GM18502 (cell line): ENCODE data around the gene CDC14B.

Experiments
- ATAC-seq: cut with Tn5 transposase; IDR thresholded peaks from one replicate; pipeline ENCODE4 v1.9.1; 2021; ENCODE audit warnings: mild to moderate bottlenecking; ENCODE audit not compliant: unreplicated experiment, poor library complexity

Gene CDC14B

DNA sequence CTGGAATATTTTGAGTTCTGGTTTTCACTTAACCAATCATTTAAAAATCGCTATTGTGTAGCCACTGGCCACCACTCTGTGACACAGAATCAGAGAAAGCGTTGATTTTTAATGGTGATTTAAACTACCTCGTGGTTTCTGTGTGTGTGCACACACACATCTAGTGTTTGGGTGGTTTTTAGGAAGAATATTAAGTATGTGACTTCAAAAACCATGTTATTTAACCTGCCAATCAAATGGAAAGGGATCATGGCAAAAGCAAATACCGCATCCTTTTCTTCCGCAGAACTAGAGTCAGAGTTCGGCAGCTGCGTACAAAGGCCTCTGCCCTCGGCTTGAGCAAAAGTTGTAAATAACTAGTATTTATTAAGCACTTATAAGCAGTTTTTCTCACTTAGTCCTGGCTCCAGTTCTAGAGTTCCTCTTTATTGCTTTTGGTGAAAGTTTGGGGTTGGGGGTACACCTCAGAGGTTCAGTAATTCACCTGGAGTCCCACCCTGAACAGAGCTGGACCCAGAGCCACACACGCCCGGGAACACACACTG is 129.0 kb downstream of the CDC14B start:
- no peak for ATAC-seq

DNA sequence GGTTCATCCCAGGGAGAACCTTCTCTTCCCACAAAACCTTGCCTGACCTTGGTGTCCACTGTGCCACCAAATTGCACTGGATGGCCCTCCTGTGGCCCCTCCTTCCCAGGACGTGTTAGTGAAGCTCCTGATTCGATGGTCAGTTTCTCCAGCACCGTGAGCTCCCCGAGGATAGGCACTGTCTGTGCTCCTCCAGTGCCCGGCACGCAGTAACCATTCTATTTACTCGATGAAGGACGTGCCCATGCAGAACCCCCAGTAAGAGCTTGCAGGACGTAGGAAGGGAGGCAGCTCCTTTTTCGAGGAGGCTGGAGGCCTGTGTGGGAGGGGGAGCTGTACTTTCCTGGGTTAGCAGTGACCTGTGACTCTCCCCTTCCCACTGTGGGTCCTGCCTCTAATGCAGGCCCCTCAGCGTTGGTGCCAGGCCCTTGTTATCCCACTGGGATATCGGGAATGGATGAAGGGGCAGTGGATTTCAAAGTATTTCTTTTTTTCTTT is 130.1 kb downstream of the CDC14B start:
- ATAC-seq = no peak

DNA sequence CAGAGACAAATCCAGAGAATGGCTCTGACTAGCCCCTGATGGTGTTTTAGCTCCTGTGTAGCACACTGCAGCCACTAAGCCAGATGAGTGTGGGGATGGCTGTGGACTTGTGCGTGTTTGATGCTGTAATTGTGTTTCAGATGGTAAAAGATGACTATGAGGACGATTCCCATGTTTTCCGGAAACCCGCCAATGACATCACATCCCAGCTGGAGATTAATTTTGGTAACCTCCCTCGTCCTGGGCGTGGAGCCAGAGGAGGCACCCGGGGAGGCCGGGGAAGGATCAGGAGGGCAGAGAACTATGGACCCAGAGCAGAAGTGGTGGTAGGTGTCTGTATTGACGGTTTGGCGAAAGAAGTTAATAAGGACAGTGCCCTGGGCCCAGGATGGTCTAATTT is 131.7 kb downstream of the CDC14B start:
- no peak for ATAC-seq

DNA sequence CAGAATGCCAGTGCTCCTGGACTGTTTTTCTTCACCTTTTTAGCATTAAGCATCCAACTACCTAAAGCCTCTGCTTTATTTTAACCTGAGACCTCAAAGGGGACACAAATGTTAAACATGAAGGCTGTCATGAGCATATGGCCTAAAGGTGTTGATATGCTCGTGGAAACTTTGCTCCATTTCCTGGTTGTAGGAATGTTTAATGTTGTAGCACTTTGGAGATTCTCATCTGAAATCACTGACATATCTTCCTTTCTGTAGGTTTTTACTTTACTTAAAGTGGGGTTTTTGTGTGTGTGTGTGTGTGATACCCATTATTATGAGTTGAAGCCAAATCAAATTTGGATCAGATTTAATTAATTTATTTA is 132.6 kb downstream of the CDC14B start:
- no peak for ATAC-seq

DNA sequence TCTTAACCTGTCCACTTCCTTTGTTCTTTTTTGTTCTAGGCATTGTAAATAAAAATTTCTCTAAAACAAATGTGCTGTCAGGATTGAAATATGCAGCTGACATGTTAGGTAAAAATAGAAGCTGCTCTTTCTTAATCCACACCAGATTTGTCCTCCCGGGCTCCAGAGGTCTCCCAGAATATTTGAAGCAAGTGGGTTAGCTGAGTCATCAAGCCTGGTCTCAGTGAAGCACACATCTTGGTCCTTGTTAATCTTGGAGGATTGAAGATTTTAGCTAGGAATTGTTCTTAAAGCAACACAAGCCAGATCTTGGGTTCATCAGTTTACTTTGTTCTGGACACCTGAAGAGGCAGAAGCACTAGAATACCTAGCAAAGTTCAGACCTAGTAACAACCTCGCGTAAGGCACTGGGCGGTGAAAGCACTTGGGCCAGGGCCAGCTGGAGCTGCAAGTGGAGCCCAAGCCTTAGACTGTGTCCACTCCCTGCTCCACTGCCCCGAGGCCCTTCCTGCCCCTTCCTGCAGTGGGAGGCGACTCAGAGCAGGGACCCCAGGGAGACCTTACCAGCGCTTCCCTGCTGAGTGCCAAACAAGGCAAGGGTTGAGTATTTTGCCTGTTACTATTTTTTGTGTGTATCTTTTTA is 133.1 kb downstream of the CDC14B start:
- no peak for ATAC-seq

DNA sequence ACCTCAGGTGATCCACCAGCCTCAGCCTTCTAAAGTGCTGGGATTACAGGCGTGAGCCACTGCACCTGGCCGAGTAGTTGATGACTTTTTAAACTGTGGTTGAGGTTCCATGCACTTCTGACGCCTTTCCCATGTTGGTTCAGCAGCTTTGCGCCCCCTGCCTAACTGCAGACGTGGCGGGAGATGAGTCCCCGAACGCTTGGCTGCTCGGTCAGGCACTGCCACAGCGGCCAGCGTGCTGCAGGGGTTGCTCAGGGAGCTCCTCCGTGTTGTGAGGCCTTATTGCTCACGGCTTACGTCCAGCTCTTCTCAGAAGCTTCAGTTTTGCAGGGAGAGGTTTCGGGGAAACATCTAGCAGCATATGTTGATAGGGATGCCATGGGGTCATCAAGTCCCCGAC is 134.4 kb downstream of the CDC14B start:
- ATAC-seq = no peak

DNA sequence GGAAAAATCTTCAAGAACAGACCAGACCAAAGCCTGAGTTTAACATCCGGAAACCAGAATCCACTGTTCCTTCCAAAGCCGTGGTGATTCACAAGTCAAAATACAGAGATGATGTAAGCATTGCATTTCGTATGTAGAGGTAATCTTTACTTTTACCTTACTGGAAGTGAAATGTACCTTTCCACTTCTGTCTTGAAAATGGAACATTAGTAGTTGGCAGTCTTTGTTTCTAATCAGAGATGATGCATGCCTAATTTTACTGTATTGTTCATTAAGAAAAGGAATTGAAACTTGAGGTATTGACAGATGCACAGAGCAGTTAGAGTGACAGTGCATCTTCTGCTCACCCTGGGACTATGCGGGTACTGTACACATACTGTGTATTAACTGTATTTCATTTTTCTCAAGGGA is 135.1 kb downstream of the CDC14B start:
- peak; percentile 95 for ATAC-seq

DNA sequence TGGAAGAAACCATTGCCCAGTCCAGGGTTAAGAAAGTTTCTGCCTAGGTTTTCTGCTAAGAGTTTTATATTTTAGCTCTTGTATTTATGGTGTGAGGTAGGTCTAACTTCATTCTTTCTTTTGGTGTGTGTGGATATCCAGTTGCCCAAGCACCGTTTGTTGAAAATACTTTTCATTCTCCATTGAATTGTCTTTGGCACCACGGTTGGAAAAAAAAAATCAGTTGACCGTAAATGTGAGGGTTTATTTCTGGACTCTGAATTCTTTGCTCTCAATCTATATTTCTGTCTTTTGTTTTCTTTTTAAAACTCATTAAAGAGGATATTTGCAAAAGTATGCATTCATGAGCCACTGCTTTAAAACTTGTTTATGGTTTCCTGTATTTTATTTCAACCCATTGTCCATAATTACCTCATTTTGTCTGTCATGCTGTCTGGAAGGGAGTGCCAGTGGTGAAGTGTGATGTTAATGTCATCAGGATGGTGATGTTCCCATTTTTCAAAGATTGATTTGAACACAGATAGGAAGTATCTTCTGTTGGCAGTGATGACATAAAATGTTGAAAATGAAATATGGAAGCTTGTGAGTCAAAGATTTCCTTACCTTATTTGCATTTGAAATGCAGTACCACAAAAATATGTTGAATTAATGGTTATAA is 135.8 kb downstream of the CDC14B start:
- ATAC-seq = no peak

DNA sequence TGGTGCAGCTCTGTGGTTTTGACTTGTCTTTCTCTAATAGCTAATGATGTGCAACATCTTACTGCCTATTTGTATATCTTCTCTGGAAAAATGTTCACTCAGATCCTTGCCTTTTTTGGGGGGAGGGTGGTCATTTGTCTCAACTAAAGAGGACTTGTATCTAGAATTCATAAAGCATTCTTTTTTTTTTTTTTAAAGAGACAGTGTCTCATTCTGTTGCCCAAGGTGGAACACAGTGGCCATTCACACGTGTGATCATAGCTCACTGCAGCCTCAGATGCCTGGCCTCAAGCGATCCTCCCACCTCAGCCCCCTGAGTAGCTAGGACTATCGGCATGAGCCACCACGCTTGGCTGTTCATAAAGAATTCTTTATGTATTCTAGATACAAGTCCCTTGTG is 136.4 kb downstream of the CDC14B start:
- no peak for ATAC-seq

DNA sequence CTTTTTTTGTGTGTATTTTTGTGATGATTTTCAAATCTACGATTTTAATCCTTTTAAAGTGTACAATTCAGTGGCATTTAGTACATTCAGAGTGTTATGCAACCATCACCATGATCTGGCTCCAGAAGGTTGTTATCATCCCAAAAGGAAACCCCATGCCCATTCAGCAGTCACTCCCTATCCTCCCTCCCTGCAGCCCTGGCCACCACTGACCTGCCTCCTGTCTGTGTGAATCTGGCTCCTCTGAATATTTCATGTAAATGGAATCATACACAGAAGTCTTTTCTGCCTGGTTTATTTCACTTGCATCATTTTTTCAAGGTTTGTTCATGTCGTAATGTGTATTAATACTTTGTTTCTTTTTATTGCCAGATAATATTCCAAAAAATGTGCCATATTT is 137.2 kb downstream of the CDC14B start:
- ATAC-seq = no peak

DNA sequence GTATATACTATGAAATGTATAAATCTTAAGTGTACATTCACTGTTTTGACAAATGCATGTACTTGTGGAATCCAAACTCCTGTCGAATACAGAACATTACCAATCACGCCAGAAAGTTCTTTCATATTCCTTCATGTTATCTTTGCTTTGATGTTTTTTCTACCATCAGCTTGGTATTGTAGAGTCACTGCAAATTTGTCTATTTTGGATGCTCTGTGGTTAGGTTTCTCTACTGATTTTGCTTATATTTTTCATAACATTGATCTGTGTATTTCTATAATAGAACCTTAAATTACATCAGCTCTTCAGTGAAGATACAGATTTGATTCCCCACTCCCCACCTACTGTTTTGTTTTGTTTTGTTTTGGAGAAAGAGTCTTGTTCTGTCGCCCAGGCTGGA is 138.9 kb downstream of the CDC14B start:
- ATAC-seq = no peak

DNA sequence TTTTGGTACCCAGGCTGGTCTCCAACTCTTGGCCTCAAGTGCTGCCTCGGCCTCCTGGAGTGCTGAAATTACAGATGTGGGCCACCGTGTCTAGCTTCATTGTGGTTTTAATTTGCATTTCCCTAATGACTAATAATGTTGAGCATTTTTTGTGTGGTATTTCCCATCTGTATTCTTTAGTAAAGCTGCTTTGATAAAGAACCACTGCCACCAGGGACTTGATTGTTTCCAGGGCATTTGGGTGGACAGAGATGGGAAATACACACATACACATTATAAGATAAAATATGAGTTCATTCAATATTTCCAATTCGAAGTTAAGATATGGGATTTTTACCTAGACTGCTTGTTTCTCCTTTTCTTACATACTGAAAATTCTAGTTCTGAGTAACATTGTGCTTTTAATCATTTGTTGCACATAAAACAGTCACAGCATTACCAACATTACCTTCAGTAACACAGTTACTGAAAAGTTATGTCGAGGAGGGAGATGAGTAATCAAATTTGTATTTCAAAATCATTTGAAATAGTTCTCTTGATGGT is 140.7 kb downstream of the CDC14B start:
- peak; percentile 88 for ATAC-seq

DNA sequence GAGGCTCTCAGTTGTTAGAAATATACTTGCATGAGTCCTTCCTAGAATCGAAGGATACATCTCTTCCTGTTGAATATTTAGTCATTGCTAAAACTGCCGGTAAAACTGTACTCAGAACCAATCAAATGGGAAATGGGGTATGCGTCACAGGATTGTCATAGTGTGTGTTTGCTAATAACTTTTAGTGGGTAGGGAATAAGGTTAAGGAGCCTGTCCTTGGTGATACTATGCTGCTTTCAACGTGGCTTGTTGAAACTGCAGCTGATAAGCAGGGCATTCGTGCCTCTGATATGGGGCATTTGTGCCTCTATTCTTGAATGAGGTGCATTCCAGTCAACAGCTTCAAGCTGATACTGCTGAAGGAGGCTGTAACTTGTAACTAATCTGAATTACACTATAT is 143.1 kb downstream of the CDC14B start:
- ATAC-seq = no peak

DNA sequence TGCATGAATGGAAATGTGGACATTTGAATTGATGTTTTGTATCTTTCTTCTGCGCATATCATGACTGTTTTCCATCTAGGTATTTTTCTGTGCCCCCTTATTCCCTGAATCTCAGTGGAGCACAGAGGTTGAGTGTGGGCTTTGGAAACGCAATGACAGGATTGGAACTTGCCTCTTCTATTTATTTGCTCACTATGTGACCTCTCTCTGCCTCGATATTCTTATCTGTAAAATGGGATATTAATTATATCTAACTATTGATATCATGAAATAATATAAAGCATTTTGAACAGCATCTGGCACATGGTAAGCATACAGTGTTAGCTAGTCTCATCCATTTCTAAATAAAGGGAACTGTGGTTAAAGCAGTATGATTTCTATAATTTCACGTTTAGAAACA is 143.6 kb downstream of the CDC14B start:
- no peak for ATAC-seq

DNA sequence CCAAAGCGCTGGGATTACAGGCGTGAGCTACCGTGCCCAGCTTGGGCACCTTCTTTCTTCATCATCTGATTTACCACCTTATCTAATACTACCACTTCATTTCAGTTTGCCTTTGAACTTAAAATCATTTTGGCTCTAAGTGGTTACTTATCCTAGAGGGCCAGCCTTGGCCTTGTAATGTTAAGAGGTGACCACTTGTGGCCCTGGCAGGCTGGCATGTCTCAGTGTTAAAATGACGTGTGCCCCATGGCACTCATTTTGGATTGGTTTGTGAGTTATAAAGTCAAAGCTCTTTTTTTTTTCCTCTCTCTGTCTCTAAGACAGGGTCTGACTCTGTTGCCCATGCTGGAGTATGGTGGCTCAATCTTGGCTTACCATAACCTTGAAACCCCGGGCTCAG is 151.9 kb downstream of the CDC14B start:
- no peak for ATAC-seq

DNA sequence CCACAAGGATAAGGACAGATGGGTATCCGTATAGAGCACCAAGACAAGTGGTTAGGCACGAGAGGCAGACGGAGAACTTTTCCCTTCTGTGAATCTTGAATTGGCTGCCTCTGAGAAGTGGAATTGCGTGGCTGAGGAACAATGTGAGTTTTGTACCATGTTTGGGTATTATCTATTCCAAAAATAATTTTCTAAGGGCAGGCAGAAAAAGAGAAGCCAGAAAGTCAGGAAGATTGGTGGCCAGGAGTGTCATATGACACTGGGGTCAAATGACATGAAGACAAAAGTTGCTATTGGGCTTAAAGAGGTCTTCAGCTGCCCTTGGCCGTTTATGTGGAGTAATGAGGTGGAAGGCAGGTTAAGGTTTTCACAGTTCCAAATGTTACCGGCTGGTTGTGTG is 155.2 kb downstream of the CDC14B start:
- no peak for ATAC-seq

DNA sequence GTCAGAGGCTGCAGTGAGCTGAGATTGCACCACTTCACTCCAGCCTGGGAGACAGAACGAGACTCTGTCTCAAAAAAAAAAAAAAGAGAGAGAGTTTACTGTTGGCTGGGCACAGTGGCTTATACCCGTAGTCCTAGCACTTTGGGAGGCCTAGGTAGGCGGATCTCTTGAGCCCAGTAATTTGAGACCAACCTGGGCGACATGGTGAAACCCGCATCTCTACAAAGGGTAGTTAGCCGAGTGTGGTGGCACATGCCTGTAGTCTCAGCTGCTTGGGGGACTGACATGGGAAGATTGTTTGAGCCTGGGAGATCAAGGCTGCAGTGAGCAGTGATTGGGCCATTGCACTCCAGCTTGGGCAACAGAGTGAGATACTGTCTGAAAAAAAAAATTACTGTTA is 157.1 kb downstream of the CDC14B start:
- ATAC-seq = no peak

DNA sequence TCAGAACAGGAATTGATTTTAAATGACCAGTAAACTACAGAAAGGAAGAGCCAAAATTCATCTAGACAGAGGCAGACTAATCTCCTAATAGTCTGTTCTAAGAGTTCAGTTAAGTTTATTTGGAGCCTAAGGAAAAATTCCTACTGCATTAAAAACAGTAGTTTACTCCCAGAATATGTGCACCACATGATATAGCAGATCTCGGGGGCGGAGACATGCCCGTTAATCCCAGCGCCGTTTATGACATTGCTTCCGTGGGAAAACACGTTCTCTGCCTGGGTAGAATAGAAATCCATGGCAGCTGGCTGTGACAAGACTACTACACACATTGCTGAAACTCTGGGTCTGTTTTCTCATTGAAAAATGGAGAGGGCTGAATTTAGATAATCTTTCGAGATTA is 158.3 kb downstream of the CDC14B start:
- no peak for ATAC-seq

DNA sequence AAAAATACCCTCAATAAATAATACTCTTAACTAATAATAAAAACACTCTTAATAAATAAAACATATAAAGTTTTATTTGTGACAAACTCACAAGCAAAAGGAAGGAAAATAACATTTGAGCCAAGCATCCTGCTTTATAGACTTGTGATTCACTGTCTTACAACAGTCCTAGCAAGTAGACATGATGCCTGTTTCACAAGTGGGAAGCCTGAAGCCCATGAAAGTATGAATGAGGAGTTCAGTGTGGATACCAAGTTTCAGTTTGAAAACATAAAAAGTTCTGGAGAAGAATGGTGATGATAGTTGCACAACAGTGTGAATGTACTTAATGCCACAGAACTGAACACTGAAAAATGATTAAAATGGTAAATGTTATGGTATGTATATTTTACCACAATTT is 158.8 kb downstream of the CDC14B start:
- no peak for ATAC-seq

DNA sequence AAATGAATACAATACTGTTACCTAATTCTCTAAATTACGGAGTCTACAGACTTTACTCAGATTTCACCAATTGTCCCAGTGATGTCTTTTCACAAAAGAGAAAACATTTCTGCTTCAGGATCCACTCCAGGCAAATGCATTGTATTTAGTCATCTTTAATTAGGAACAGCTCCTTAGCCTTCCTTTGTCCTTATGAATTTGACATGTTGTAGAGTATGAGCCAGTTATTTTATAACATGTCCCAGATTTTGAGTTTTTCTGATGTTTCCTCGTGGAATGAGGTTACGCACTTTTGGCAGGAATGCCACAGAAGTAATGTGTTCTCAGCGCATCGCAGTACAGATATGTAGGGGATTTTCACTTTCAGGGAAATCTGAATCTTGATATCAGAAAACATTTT is 159.2 kb downstream of the CDC14B start:
- ATAC-seq = no peak

DNA sequence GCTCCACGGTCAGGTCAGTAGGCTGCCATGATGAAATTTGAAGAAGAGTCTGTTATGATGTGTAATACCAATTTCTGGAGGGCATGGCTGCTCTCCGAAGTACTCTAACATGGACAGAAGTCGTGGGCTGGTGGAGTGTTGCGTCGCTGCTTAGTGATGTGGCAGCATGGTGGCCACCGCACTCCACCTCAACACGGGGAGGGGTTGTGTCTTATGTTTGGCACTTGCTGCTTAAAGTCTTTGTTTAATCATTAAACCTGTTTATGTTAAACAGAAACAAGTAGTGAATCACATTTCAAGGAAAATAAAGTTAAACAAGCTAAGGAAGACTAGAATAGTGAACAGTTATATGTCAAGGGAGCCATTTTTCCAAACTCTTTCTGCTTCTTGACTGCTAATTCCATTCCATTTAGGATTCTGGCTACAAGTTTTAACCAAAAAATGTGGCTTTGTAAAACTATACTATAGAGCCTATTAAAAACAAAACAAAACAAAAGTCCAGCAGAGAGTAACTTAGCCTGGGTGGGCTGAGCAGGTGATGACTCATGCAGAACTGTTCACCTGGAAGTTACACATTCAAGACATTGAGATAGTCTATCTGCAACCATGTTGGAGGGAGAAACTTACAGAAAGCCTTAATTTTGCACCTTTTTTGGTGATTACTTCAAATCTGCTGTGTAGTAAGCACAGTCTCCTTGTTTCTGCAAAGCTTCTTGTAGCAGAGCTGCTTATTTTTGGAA is 160.2 kb downstream of the CDC14B start:
- no peak for ATAC-seq
